Hepatocyte (in vitro differentiated cells): ENCODE data around the gene FA2H.

ENCODE experiments used
- CTCF ChIP-seq: fragments of 200-600 bp; sonication (generic); IDR thresholded peaks from 2 replicates; pipeline ENCODE4 v1.5.1; 2016; ENCODE audit warnings: antibody characterized with exemption, mild to moderate bottlenecking; ENCODE audit not compliant: poor library complexity
- EZH2phosphoT487 ChIP-seq: fragments of 200-600 bp; sonication (generic); IDR thresholded peaks from one replicate; pipeline ENCODE4 v1.6.1; 2018; ENCODE audit warnings: antibody characterized with exemption, mild to moderate bottlenecking, low read depth, moderate library complexity; ENCODE audit not compliant: unreplicated experiment, severe bottlenecking

GRCh38 chr16:74767749-74768148, 6.9 kb downstream of the FA2H start:
- no peak for TF ChIP-seq CTCF
- no peak for TF ChIP-seq EZH2phosphoT487
